ENCODE measurements around the gene CKS1B. TPM values are rescaled to one million over a fixed set of nuclear protein-coding genes. Genes with fewer than 3 reads are reported as not detected.
"Not testable (repeated sequence)": the region's sequence is repeated elsewhere in the genome, so short reads cannot be mapped to it uniquely, and the experiment has no call there.

Gene CKS1B
- total and polyA plus RNA-seq, 2 donors (not counting 1 experiment from before 2014, with no cell fraction given) = 40.3 to 55.4 TPM

- DNase-seq (ENCODE audit: low read depth in 2 of 2) = peak; percentile 89 to 96
- no peaks in the 10 kb centered on the region for H3K36me3 ChIP-seq (ENCODE audit: control insufficient read depth, insufficient read depth, low read length)
- peak overlapping the region; percentile 94 for H3K27ac ChIP-seq (ENCODE audit: insufficient read depth, low read length)
- peaks cover 50% of the 10 kb centered on the region for H3K79me2 ChIP-seq (ENCODE audit: control insufficient read depth, insufficient read depth, low read length)
- no peaks in the 10 kb centered on the region for H3K27me3 ChIP-seq (ENCODE audit: control insufficient read depth, insufficient read depth, low read length)
- no peaks in the 10 kb centered on the region for H4K20me1 ChIP-seq (ENCODE audit: control insufficient read depth, extremely low read depth, insufficient read depth, low read length)
- no peak for TF ChIP-seq EZH2 (IDR thresholded peaks at IDR 0.05; ENCODE audit: low read length, missing control alignments)
- no peak for TF ChIP-seq CTCF (conservative IDR thresholded peaks at IDR 0.05 in 1 of 2, IDR thresholded peaks at IDR 0.05 in 1 of 2; ENCODE audit: low read depth in 1 of 2, low read length in 2 of 2)
- H2AFZ ChIP-seq (ENCODE audit: low read length) = peak overlapping the region; percentile 49
- no peaks in the 10 kb centered on the region for H3K9me3 ChIP-seq (ENCODE audit: control insufficient read depth, insufficient read depth, low read depth, low read length)
- H3K4me3 ChIP-seq (replicated peaks in 1 of 4; ENCODE audit: control extremely low read depth in 1 of 4, insufficient read depth in 1 of 4, low read depth in 3 of 4, low read length in 4 of 4) = peak overlapping the region; percentile 39 to 93 (median 70)
- peak overlapping the region; percentile 99 for H3K4me2 ChIP-seq (ENCODE audit: extremely low read depth, insufficient read depth, low read length)
- peaks cover 15% of the 10 kb centered on the region for H3K4me1 ChIP-seq (ENCODE audit: control insufficient read depth, extremely low read depth, insufficient read depth, low read length)
- peak overlapping the region; percentile 34 for H3K9ac ChIP-seq (ENCODE audit: insufficient read depth, low read length)
These were observed 427 bp downstream of the CKS1B start for GRCh38 chr1:154974808-154975408.

- Histone ChIP-seq H3K79me2 (ENCODE audit: control insufficient read depth, insufficient read depth, low read length) (peaks cover 44% of the 10 kb centered on the region), H3K27me3 (ENCODE audit: control insufficient read depth, insufficient read depth, low read length) (no peaks in the 10 kb centered on the region), H3K27ac (ENCODE audit: insufficient read depth, low read length) (peak overlapping the region; percentile 94), H3K9ac (ENCODE audit: insufficient read depth, low read length) (peak overlapping the region; percentile 34), H4K20me1 (ENCODE audit: control insufficient read depth, extremely low read depth, insufficient read depth, low read length) (no peaks in the 10 kb centered on the region), H2AFZ (ENCODE audit: low read length) (peak overlapping the region; percentile 37), H3K4me3 (replicated peaks in 1 of 4; ENCODE audit: control extremely low read depth in 1 of 4, insufficient read depth in 1 of 4, low read depth in 3 of 4, low read length in 4 of 4) (peak overlapping the region; percentile 39 to 93 (median 70)), H3K4me2 (ENCODE audit: extremely low read depth, insufficient read depth, low read length) (peak overlapping the region; percentile 99), H3K4me1 (ENCODE audit: control insufficient read depth, extremely low read depth, insufficient read depth, low read length) (peaks cover 15% of the 10 kb centered on the region), H3K9me3 (ENCODE audit: control insufficient read depth, insufficient read depth, low read depth, low read length) (no peaks in the 10 kb centered on the region), H3K36me3 (ENCODE audit: control insufficient read depth, insufficient read depth, low read length) (no peaks in the 10 kb centered on the region)
- DNase-seq (ENCODE audit: low read depth in 2 of 2) = peak; percentile 54 to 64
- TF ChIP-seq EZH2 (IDR thresholded peaks at IDR 0.05; ENCODE audit: low read length, missing control alignments) (no peak), CTCF (conservative IDR thresholded peaks at IDR 0.05 in 1 of 2, IDR thresholded peaks at IDR 0.05 in 1 of 2; ENCODE audit: low read depth in 1 of 2, low read length in 2 of 2) (no peak)
These were observed 1.1 kb downstream of the CKS1B start for GRCh38 chr1:154975409-154976059.

- not testable (repeated sequence) for H3K27ac ChIP-seq (ENCODE audit: insufficient read depth, low read length); H3K9me3 ChIP-seq (ENCODE audit: control insufficient read depth, insufficient read depth, low read depth, low read length); H2AFZ ChIP-seq (ENCODE audit: low read length); H3K4me2 ChIP-seq (ENCODE audit: extremely low read depth, insufficient read depth, low read length); H4K20me1 ChIP-seq (ENCODE audit: control insufficient read depth, extremely low read depth, insufficient read depth, low read length); H3K9ac ChIP-seq (ENCODE audit: insufficient read depth, low read length); H3K27me3 ChIP-seq (ENCODE audit: control insufficient read depth, insufficient read depth, low read length); H3K4me1 ChIP-seq (ENCODE audit: control insufficient read depth, extremely low read depth, insufficient read depth, low read length); DNase-seq (ENCODE audit: low read depth in 2 of 2); H3K4me3 ChIP-seq (replicated peaks in 1 of 4; ENCODE audit: control extremely low read depth in 1 of 4, insufficient read depth in 1 of 4, low read depth in 3 of 4, low read length in 4 of 4); H3K36me3 ChIP-seq (ENCODE audit: control insufficient read depth, insufficient read depth, low read length)
- peaks cover 37% of the 10 kb centered on the region for H3K79me2 ChIP-seq (ENCODE audit: control insufficient read depth, insufficient read depth, low read length)
These were observed 3.3 kb downstream of the CKS1B start for GRCh38 chr1:154977762-154978161.

Data from fibroblast of lung (primary cell).